ENCODE results near the gene IGF1R.

GRCh38 chr15:98787936-98788757, 139.8 kb downstream of the IGF1R start:
- TF ChIP-seq CTCF (IDR thresholded peaks at IDR 0.05) (no peak), POLR2A (IDR thresholded peaks at IDR 0.05) (no peak)
